GM03348 (cell line): ENCODE data around the gene DVL1.
"Not testable (repeated sequence)": the region's sequence is repeated elsewhere in the genome, so short reads cannot be mapped to it uniquely, and the experiment has no call there.

Experiments
- DNase-seq: peaks from one replicate; pipeline ENCODE4 v3.0.0; 2012; ENCODE audit warnings: low spot score

Gene DVL1

GRCh38 chr1:1325288-1326074, 23.7 kb downstream of the DVL1 start:
- no peak for DNase-seq

- peak; percentile 99 for DNase-seq
Measured at GRCh38 chr1:1324524-1325287, 24.5 kb downstream of the DVL1 start, which contains the start of the genes CPTP and INTS11. CPTP (plus strand) TSS chr1:1324802; CDS start chr1:1326911, 2,109 bp downstream. INTS11 (minus strand) TSS chr1:1324660; CDS start chr1:1324608, 52 bp downstream.

GRCh38 chr1:1324084-1324523, 25.1 kb downstream of the DVL1 start:
- DNase-seq, result no peak

- no peak for DNase-seq
Measured at GRCh38 chr1:1322952-1323351, 26.3 kb downstream of the DVL1 start.

GRCh38 chr1:1322418-1322817, 26.8 kb downstream of the DVL1 start:
- no peak for DNase-seq

GRCh38 chr1:1321477-1321876, 27.7 kb downstream of the DVL1 start:
- no peak for DNase-seq

DNA sequence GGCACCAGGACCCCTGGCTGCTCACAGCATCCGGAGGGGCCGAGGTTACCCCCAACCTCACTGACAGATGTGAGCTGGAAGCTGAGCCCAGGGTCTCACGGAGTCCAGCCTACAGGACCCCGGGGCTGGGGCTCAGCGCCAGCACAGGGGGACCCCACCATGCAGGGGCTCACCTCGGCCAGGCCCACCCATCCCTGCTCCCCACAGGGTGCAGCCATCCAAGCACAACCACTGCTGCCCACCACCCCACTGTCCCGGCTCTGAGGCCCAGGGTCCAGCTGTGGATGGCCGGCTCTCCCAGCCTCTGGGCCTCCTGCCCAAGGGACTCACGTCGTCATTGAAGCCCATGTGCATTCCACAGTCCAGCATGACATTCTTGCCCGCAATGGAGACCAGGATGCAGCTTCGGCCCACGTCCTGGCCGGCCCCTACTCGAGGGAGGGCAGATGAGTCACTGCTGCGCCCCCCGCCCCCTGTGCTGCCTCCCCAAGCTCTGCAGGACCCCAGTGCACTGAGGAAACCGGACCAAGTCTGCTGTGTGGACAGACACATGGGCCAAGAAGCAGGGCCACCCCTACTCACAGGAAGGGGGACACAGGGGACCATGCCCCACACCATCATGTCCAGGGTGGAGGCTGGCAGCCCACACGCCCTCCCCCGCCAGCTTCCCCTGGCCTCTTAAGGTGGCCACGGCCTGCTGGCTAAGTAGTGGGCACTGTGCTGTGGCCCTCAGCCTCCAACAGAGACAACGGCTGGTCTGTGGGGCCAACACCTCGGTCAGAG, 28.4 kb downstream of the DVL1 start:
- no peak for DNase-seq

DNA sequence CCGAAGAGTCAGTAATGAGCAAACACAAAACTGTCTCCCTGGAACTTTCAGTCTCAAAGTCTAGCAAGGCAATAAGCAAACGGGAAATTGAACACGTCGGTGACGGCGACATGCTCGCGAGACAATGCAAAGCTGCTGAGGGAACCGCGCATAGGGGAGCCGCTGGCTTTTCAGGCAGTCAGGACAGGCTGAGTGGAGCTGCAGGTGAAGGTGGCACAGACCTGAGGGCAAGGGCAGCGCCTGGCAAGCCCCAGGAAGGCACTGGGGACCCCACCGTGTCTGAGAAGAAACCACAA, 29.6 kb downstream of the DVL1 start:
- no peak for DNase-seq

DNA sequence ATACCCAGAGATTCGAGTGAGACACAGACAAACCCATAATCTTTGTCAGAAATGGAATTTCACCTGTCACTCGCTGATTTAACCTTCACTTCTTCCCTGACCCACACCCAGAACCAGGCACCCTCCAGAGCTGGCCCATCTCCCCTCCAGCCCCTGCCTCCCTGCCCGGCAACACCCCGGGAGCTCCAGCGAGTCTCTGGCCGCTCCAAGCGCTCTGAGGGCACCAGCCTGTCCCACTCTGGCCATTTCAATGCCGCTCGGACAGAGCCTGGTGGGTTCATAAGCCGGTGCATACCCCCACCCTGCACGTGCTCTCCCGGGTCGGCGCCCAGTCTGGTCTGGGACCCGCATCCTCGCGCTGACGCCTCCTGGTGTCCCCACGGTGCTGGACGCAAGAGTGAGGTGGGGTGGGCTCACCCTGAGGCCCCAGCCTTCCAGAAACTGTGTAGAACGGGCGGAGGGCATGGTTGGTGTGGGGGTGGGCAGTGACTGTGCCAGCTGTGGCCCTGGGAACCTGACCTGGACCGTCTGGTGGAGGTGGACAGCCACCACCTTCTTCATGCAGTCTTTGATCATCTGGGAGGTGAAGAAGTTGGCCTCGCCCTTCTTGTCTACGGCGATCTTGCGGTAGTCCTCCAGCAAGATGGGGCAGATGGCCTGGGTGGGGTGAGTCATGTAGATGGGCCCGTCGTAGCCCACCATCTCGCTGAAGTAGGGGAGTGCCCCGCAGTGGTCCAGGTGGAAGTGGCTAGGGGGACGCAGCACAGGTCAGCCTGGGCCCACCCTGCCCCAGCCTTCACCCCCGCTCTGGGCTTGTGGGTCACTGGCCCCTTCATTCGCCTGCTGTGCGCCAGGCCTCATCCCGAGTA, 30.2 kb downstream of the DVL1 start:
- no peak for DNase-seq

DNA sequence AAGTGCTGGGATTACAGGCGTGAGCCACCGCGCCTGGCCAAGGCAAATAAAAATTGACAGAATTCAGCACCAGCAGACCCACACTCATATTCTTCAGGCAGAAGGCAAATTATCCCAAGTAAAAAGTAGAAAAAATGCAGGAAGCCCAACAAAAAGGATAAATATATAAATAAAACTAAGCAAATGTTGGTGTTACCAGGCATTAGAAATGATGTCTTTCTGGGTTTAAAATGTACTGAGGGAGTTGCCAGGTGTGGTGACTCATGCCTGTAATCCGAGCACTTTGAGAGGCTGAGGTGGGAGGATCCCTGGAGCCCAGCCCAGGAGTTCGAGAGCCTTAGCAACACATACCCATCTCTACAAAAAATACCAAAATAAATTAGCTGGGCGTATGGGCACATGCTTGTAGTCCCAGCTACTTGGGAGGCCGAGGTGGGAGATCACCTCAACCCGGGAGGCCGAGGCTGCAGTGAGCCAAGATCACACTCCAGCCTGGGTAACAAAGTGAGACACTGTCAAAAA, 31.0 kb downstream of the DVL1 start:
- DNase-seq, result peak; percentile 68

DNA sequence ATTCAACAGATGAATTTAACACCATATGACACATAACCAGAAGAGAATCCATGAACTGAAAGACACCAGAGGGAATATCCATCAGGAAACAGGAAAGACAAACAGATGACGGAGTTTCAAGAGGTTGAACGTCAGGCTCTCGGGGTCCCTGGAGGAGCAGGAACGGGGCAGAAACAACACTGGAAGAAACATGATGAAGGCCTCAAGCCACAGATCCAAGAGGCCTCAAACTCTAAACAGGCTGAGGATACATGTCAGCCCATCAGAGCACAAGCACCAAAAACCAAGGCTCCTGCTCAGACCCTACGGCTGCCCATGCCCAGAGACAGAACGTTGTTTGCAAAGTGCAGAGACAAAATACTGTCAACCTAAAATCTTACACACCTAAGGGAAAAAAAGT, 31.8 kb downstream of the DVL1 start:
- no peak for DNase-seq

DNA sequence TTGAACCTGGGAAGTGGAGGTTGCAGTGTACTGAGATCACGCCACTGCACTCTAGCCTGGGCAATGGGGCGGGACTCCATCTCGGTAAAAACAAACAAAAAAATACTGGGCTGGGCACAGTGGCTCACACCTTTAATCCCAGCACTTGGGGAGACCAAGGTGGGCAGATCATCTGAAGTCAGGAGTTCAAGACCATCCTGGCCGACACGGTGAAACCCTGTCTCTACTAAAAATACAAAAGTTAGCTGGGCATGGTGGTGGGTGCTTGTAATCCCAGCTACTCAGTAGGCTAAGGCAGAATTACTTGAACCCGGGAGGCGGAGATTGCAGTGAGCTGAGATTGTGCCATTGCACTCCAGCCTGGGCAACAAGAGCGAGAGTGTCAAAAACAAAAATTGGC, 33.0 kb downstream of the DVL1 start:
- not testable (repeated sequence) for DNase-seq

- no peak for DNase-seq
Measured at GRCh38 chr1:1315435-1315954, 33.7 kb downstream of the DVL1 start.

GRCh38 chr1:1314678-1315335, 34.4 kb downstream of the DVL1 start:
- no peak for DNase-seq

- no peak for DNase-seq
Measured at GRCh38 chr1:1314237-1314586, 35.0 kb downstream of the DVL1 start.

GRCh38 chr1:1313500-1314236, 35.5 kb downstream of the DVL1 start:
- no peak for DNase-seq

- no peak for DNase-seq
Measured at GRCh38 chr1:1312450-1313314, 36.5 kb downstream of the DVL1 start.

- no peak for DNase-seq
Measured at GRCh38 chr1:1311107-1312104, 37.8 kb downstream of the DVL1 start.
